H1 (cell line): ENCODE results near the gene PRRT1. TPM values are rescaled to one million over a fixed set of nuclear protein-coding genes. Genes with fewer than 3 reads are reported as not detected.

Experiments
- CTCF ChIA-PET: fragments of 300-600 bp; sonication (Branson Sonifier 250); formaldehyde crosslinking; loops from one replicate; lab custom pipeline; 2021; ENCODE audit not compliant: partially characterized antibody; lab: Charles Lee
- POLR2A ChIA-PET: fragments of 300-600 bp; sonication (Branson Sonifier 250); formaldehyde crosslinking; loops from one replicate; lab custom pipeline; 2021; ENCODE audit warnings: inconsistent platforms; ENCODE audit not compliant: partially characterized antibody; lab: Charles Lee
- DNase-seq, 2 experiments: peaks; one replicate each; pipeline versions ENCODE4 v3.0.0 to v3.0.0-alpha.2; 2010 to 2022; ENCODE audit warnings: low spot score in 2 of 2, low read depth in 1 of 2, mixed read lengths in 1 of 2
- FAIRE-seq: peaks from 2 replicates; lab custom pipeline; 2011; peaks lifted over from hg19 to GRCh38; lab: Jason Lieb, UNC
- H2AFZ ChIP-seq: 2 replicates; pipeline ENCODE4 v1.8.1; 2012; ENCODE audit warnings: low read length, inconsistent platforms
- H2AK5ac ChIP-seq: 2 replicates; pipeline ENCODE4 v1.6.1; 2013; ENCODE audit warnings: low read depth, low read length
- H2BK120ac ChIP-seq: replicated peaks from 2 replicates; pipeline ENCODE3; 2013; ENCODE audit warnings: low read depth, low read length, inconsistent platforms
- H2BK12ac ChIP-seq: 2 replicates; pipeline ENCODE4 v1.6.1; 2013; ENCODE audit warnings: low read depth, low read length
- H2BK15ac ChIP-seq: 2 replicates; pipeline ENCODE4 v1.6.1; 2013; ENCODE audit warnings: low read length
- H2BK20ac ChIP-seq: 2 replicates; pipeline ENCODE4 v1.6.1; 2013; ENCODE audit warnings: low read length
- H2BK5ac ChIP-seq: 2 replicates; pipeline ENCODE4 v1.6.1; 2013; ENCODE audit warnings: low read depth, low read length
- H3K14ac ChIP-seq: 2 replicates; pipeline ENCODE4 v1.6.1; 2013; ENCODE audit warnings: inconsistent platforms; ENCODE audit not compliant: insufficient read length
- H3K18ac ChIP-seq: 2 replicates; pipeline ENCODE4 v1.6.1; 2013; ENCODE audit warnings: low read length; ENCODE audit errors: extremely low read depth
- H3K23ac ChIP-seq: 2 replicates; pipeline ENCODE4 v1.6.1; 2013; ENCODE audit warnings: inconsistent platforms; ENCODE audit not compliant: insufficient read length
- H3K23me2 ChIP-seq: 2 replicates; pipeline ENCODE4 v1.6.1; 2013; ENCODE audit warnings: low read depth, low read length
- H3K27ac ChIP-seq: 2 replicates; pipeline ENCODE4 v1.6.1; 2011; ENCODE audit warnings: low read depth, low read length, inconsistent platforms
- H3K27me3 ChIP-seq, 4 experiments: replicated peaks in 1 of 4; 1 replicate in 1 of 4; 2 replicates in 3 of 4; pipeline versions ENCODE4 v1.6.1 to v1.8.1; 2011 to 2013; ENCODE audit warnings: low read length in 3 of 4, mild to moderate bottlenecking in 3 of 4, inconsistent platforms in 2 of 4, mixed read lengths in 2 of 4, moderate library complexity in 1 of 4; ENCODE audit not compliant: control insufficient read depth in 3 of 4, insufficient read depth in 3 of 4; ENCODE audit errors: extremely low read depth in 1 of 4
- H3K36me3 ChIP-seq, 4 experiments: 2 replicates each; pipeline versions ENCODE4 v1.6.1 to v1.8.1; 2011 to 2013; ENCODE audit warnings: mild to moderate bottlenecking in 4 of 4, low read length in 3 of 4, moderate library complexity in 2 of 4, control low read depth in 1 of 4, inconsistent platforms in 1 of 4; ENCODE audit not compliant: insufficient read depth in 4 of 4, control insufficient read depth in 2 of 4
- H3K4ac ChIP-seq: replicated peaks from 2 replicates; pipeline ENCODE3; 2013; ENCODE audit warnings: low read length, low read depth, mixed read lengths, inconsistent platforms; ENCODE audit not compliant: insufficient read length
- H3K4me1 ChIP-seq, 4 experiments: replicated peaks in 1 of 4; 1 replicate in 1 of 4; 2 replicates in 3 of 4; pipeline versions ENCODE4 v1.6.1 to v1.8.1; 2011 to 2013; ENCODE audit warnings: low read length in 3 of 4, inconsistent platforms in 2 of 4, mixed read lengths in 1 of 4; ENCODE audit not compliant: insufficient read depth in 4 of 4, control insufficient read depth in 3 of 4
- H3K4me2 ChIP-seq, 2 experiments: 2 replicates each; pipeline versions ENCODE4 v1.6.1 to v1.8.1; 2011 to 2013; ENCODE audit warnings: low read depth in 2 of 2, low read length in 2 of 2, control low read depth in 1 of 2, inconsistent platforms in 1 of 2, mild to moderate bottlenecking in 1 of 2; ENCODE audit not compliant: insufficient read depth in 1 of 2
- H3K4me3 ChIP-seq, 4 experiments: fragments of 200-600, 300-600 bp in 1 of 4; sonication (generic), shearing (Covaris generic), sonication (Bioruptor Twin) in 1 of 4; 2 replicates each; pipeline versions ENCODE4 v1.5.1 to v1.8.1; 2011 to 2016; ENCODE audit warnings: low read length in 4 of 4, low read depth in 3 of 4, control low read depth in 2 of 4, inconsistent platforms in 2 of 4, mild to moderate bottlenecking in 2 of 4, mixed read lengths in 1 of 4, moderate library complexity in 1 of 4; ENCODE audit not compliant: insufficient read depth in 2 of 4; ENCODE audit errors: extremely low read depth in 1 of 4
- H3K56ac ChIP-seq: replicated peaks from 2 replicates; pipeline ENCODE3; 2013; ENCODE audit warnings: low read depth, mild to moderate bottlenecking, mixed read lengths, low read length, inconsistent platforms; ENCODE audit not compliant: insufficient read length
- H3K79me1 ChIP-seq: 2 replicates; pipeline ENCODE4 v1.6.1; 2013; ENCODE audit warnings: low read depth, low read length, control low read depth
- H3K79me2 ChIP-seq, 2 experiments: 2 replicates each; pipeline versions ENCODE4 v1.6.1 to v1.8.1; 2012 to 2013; ENCODE audit warnings: low read length in 2 of 2, mild to moderate bottlenecking in 2 of 2, inconsistent platforms in 1 of 2; ENCODE audit not compliant: insufficient read depth in 2 of 2, control insufficient read depth in 1 of 2
- H3K9ac ChIP-seq, 4 experiments: replicated peaks in 1 of 4; 1 replicate in 1 of 4; 2 replicates in 3 of 4; pipeline versions ENCODE4 v1.6.1 to v1.8.1; 2011 to 2013; ENCODE audit warnings: low read depth in 3 of 4, low read length in 3 of 4, control low read depth in 2 of 4, mild to moderate bottlenecking in 2 of 4, moderate library complexity in 2 of 4, inconsistent platforms in 1 of 4; ENCODE audit errors: extremely low read depth in 1 of 4
- H3K9me3 ChIP-seq, 2 experiments: 2 replicates each; pipeline versions ENCODE4 v1.6.1 to v1.8.1; 2012 to 2013; ENCODE audit warnings: mild to moderate bottlenecking in 2 of 2, moderate library complexity in 2 of 2, control low read depth in 1 of 2, inconsistent platforms in 1 of 2, low read depth in 1 of 2, low read length in 1 of 2, mixed read lengths in 1 of 2; ENCODE audit not compliant: insufficient read depth in 2 of 2
- H4K20me1 ChIP-seq, 2 experiments: replicated peaks in 1 of 2; 2 replicates each; pipeline versions ENCODE3 to v1.8.1; 2011 to 2013; ENCODE audit warnings: inconsistent platforms in 2 of 2, low read length in 2 of 2, mild to moderate bottlenecking in 1 of 2; ENCODE audit not compliant: insufficient read depth in 2 of 2, control insufficient read depth in 1 of 2
- H4K5ac ChIP-seq: 2 replicates; pipeline ENCODE4 v1.6.1; 2013; ENCODE audit warnings: low read length, low read depth, mixed read lengths, inconsistent platforms; ENCODE audit not compliant: insufficient read length
- H4K8ac ChIP-seq: 2 replicates; pipeline ENCODE4 v1.8.0; 2013; ENCODE audit warnings: mild to moderate bottlenecking, moderate library complexity, low read length, inconsistent platforms; ENCODE audit not compliant: insufficient read depth; ENCODE audit errors: extremely low read depth
- H4K91ac ChIP-seq: replicated peaks from 2 replicates; pipeline ENCODE3; 2013; ENCODE audit warnings: low read length, mixed read lengths, inconsistent platforms; ENCODE audit not compliant: insufficient read length
- BACH1 ChIP-seq: IDR thresholded peaks from 2 replicates; pipeline ENCODE4 v1.6.1; 2012; ENCODE audit warnings: low read length, improper control_type of control experiment
- JUND ChIP-seq: IDR thresholded peaks from 2 replicates; pipeline ENCODE4 v1.6.1; 2011; ENCODE audit warnings: mild to moderate bottlenecking, improper control_type of control experiment, low read length
- MAFK ChIP-seq: IDR thresholded peaks from 2 replicates; pipeline ENCODE4 v1.6.1; 2012; ENCODE audit warnings: low read depth, mild to moderate bottlenecking, improper control_type of control experiment, low read length
- RFX5 ChIP-seq: IDR thresholded peaks from 2 replicates; pipeline ENCODE4 v1.6.1; 2011; ENCODE audit warnings: low read depth, low read length, improper control_type of control experiment, borderline replicate concordance
- SRF ChIP-seq: IDR thresholded peaks from 2 replicates; pipeline ENCODE4 v1.6.1; 2011; ENCODE audit warnings: mild to moderate bottlenecking, low read depth, low read length, moderate library complexity
- TAF1 ChIP-seq: IDR thresholded peaks from 2 replicates; pipeline ENCODE4 v1.6.1; 2011; ENCODE audit warnings: mild to moderate bottlenecking, low read depth, low read length
- TEAD4 ChIP-seq: IDR thresholded peaks from 2 replicates; pipeline ENCODE4 v1.6.1; 2012; ENCODE audit warnings: low read depth, low read length, inconsistent platforms, mixed read lengths
- WGBS, 2 experiments: shearing (Covaris generic) in 1 of 2; methylation state at CpG; one replicate each; pipeline versions ENCODE4 v1.1.6 to v1.1.7; 2013 to 2015; ENCODE audit warnings: low lambda C conversion rate in 2 of 2, mixed read lengths in 2 of 2, inconsistent platforms in 1 of 2, low coverage in 1 of 2, missing lambda C conversion rate in 1 of 2; ENCODE audit not compliant: insufficient replicate concordance in 2 of 2, insufficient coverage in 1 of 2, insufficient read length in 1 of 2; ENCODE audit errors: extremely low coverage in 1 of 2, missing lambda C conversion rate in 1 of 2; 5-methylcytosine and 5-hydroxymethylcytosine counted together
- polyA plus RNA-seq, 7 experiments: library from polyadenylated mRNA; depleted of rRNA in 3 of 7; stranded (reverse) in 5 of 7; unstranded in 2 of 7; fragments of >200 nt in 5 of 7; fragments of 200-250 nt in 2 of 7; gene quantifications; 1 replicate in 5 of 7; 2 replicates in 1 of 7; 4 replicates in 1 of 7; pipeline versions ENCODE4 v1.2.1 to v1.2.3, GENCODE V29; 2011 to 2013; ENCODE audit warnings: missing spikeins in 2 of 7, mixed read lengths in 2 of 7
- total RNA-seq: library from RNA; stranded (reverse); fragmentation: NEBNext Ultra II Directional; extraction: Animal tissue kit (Norgen Biotek cat#: 25700); gene quantifications from 2 replicates; pipeline ENCODE4 v1.2.1, GENCODE V29; 2021
- TF ChIP-seq, protein P1 (sequence below): IDR thresholded peaks from 2 replicates; pipeline ENCODE4 v1.6.1; 2012; ENCODE audit warnings: inconsistent platforms

PRRT1 gene
- total and polyA plus RNA-seq, 2 of the 8 experiments (the other 6 are each of a cell fraction or from before 2014, with no cell fraction given), result 0.71 to 2.8 TPM

DNA sequence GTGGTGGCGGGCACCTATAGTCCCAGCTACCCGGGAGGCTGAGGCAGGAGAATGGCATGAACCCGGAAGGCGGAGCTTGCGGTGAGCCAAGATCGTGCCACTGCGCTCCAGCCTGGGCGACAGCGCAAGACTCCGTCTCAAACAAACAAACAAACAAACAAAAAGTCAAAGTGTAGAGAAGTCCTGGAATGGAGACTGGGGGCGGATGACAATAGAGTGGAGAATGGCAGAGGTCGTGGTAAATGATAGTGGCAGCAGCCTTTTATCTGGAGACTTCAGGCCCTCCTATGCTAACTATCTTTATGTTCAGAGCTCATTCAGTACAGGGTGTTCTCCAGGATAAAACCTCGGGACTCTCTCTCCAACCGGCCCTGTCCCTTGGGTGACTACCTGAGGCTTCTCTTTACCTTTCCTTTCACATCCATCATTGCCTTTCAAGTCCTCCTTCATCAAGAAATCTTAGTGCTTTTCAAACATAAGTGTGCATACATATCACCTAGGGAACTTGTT is 20.2 kb downstream of the PRRT1 start:
- no peak for FAIRE-seq
- H3K4me1 ChIP-seq, result peaks cover 3 to 19% (median 8%) of the 10 kb centered on the region in 4 experiments; a peak in 6 of 7 replicates

More for the DNA sequence above, 20.2 kb downstream of the PRRT1 start:
- Histone ChIP-seq H4K5ac (no peak overlapping the region), H2BK120ac (no peak overlapping the region), H3K9ac (no peak overlapping the region), H3K79me1 (0 out of 2 replicates have a peak, but pooled peaks cover 2% of the 10 kb centered on the region), H3K23me2 (peaks cover 5% of the 10 kb centered on the region), H2BK20ac (no peak overlapping the region), H3K23ac (no peak overlapping the region), H3K27ac (no peak overlapping the region), H2BK5ac (no peak overlapping the region), H3K18ac (no peak overlapping the region), H3K27me3 (no peaks in the 10 kb centered on the region), H2AK5ac (no peak overlapping the region), H3K9me3 (no peaks in the 10 kb centered on the region), H3K36me3 (no peaks in the 10 kb centered on the region), H4K8ac (no peak overlapping the region), H3K14ac (no peak overlapping the region), H3K4ac (no peak overlapping the region), H3K56ac (no peak overlapping the region), H2AFZ (no peak overlapping the region), H2BK12ac (no peak overlapping the region), H2BK15ac (no peak overlapping the region), H3K4me2 (no peak overlapping the region), H3K79me2 (peaks cover 0 to 12% of the 10 kb centered on the region in 2 experiments; a peak in 1 of 4 replicates), H3K4me3 (no peak overlapping the region), H4K91ac (no peak overlapping the region), H4K20me1 (no peaks in the 10 kb centered on the region)
- WGBS, 2 experiments, result 80% methylated on average over 14 of the region's 14 CpGs; no CpG with 5 or more reads in 1 of the 2 experiments
- ChIA-PET CTCF (interaction anchor here (2.1 to 5.6 kb wide), 2 partner anchors 13 to 17 kb away, joined by 8 to 76 read pairs; no protein-coding TSS in a partner anchor), POLR2A (interaction anchor here (1.0 to 6.5 kb wide), 5 partner anchors 9 to 21 kb away, joined by 4 to 70 read pairs (median 21); partner anchors contain the start of gene PRRT1)
- TF ChIP-seq TEAD4, result no peak
- TF ChIP-seq, protein P1, sequence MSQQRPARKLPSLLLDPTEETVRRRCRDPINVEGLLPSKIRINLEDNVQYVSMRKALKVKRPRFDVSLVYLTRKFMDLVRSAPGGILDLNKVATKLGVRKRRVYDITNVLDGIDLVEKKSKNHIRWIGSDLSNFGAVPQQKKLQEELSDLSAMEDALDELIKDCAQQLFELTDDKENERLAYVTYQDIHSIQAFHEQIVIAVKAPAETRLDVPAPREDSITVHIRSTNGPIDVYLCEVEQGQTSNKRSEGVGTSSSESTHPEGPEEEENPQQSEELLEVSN, result no peak
- no peak for TF ChIP-seq JUND
- TF ChIP-seq TAF1, result no peak
- no peak for TF ChIP-seq RFX5
- TF ChIP-seq BACH1, result no peak
- no peak for TF ChIP-seq MAFK
- TF ChIP-seq SRF, result no peak
- no peak for DNase-seq
